ENCODE measurements around the gene RECQL. TPM values are rescaled to one million over a fixed set of nuclear protein-coding genes. Genes with fewer than 3 reads are reported as not detected.

Gene RECQL
- total and polyA plus RNA-seq, 2 of the 8 experiments (the other 6 are each of a cell fraction or from before 2014, with no cell fraction given) = 8.1 to 40.3 TPM

GRCh38 chr12:21485998-21486397 lies 15.4 kb downstream of the RECQL start (continued):
- TF ChIP-seq CHD7 (IDR thresholded peaks at IDR 0.05; ENCODE audit: insufficient replicate concordance, low read length) (no peak), YY1 (IDR thresholded peaks at IDR 0.05; ENCODE audit: low read depth, low read length) (no peak), KDM5A (IDR thresholded peaks at IDR 0.05; ENCODE audit: low read length) (no peak), RAD21 (IDR thresholded peaks at IDR 0.05 in 1 of 2, conservative IDR thresholded peaks at IDR 0.05 in 1 of 2; ENCODE audit: low read depth in 2 of 2, low read length in 2 of 2) (no peak), NANOG (IDR thresholded peaks at IDR 0.05; ENCODE audit: insufficient read depth, low read depth, low read length, poor library complexity, severe bottlenecking) (no peak), SP1 (IDR thresholded peaks at IDR 0.05; ENCODE audit: low read depth, low read length) (no peak), CTBP2 (IDR thresholded peaks at IDR 0.05; ENCODE audit: borderline replicate concordance, insufficient read depth, insufficient read length, low read length) (no peak), NRF1 (IDR thresholded peaks at IDR 0.05; ENCODE audit: low read depth, low read length) (no peak), RFX5 (IDR thresholded peaks at IDR 0.05; ENCODE audit: borderline replicate concordance, low read depth, low read length) (no peak), EP300 (IDR thresholded peaks at IDR 0.05; ENCODE audit: borderline replicate concordance in 1 of 2, low read depth in 2 of 2, low read length in 2 of 2) (no peak), POLR2A (IDR thresholded peaks at IDR 0.05; ENCODE audit: control extremely low read depth in 1 of 2, low read depth in 2 of 2, low read length in 2 of 2) (no peak)

Data from H1 (cell line).